Lower leg skin (tissue), 4 donors: ENCODE results near the gene DNAJB9. TPM values are rescaled to one million over a fixed set of nuclear protein-coding genes. Genes with fewer than 3 reads are reported as not detected.

ENCODE experiments used
- DNase-seq, 2 donors: peaks; one replicate each; pipeline ENCODE4 v3.0.0-alpha.2; 2019; ENCODE audit warnings: low spot score in 2 of 2
- H3K4me3 ChIP-seq: fragments of 200-600 bp; sonication (generic); 2 replicates; pipeline ENCODE4 v1.5.1; 2017; ENCODE audit warnings: mild to moderate bottlenecking, low read depth; ENCODE audit not compliant: poor library complexity, severe bottlenecking
- POLR2A ChIP-seq, 2 donors: fragments of 450-650 bp; IDR thresholded peaks; one replicate each; pipeline ENCODE4 v1.6.1; 2016 to 2017; ENCODE audit warnings: antibody characterized with exemption in 2 of 2, mild to moderate bottlenecking in 1 of 2, moderate library complexity in 1 of 2
- WGBS, 2 donors: methylation state at CpG; one replicate each; pipeline ENCODE4 v1.1.5; 2018; 5-methylcytosine and 5-hydroxymethylcytosine counted together
- intact Hi-C: fragments of 100-400 bp; cut with DNase I; formaldehyde crosslinking; loops from one replicate; pipeline ENCODE4 v1.15.0; 2023; ENCODE audit warnings: low total_unique reads
- total RNA-seq, 4 donors: library from RNA; depleted of rRNA; stranded (reverse); fragments of >200 nt; gene quantifications; one replicate each; pipeline ENCODE4 v1.1.0, GENCODE V29; 2016
- TF ChIP-seq, protein P1 (sequence below), 3 donors: fragments of 450-650 bp; IDR thresholded peaks; one replicate each; pipeline ENCODE4 v1.5.1; 2016; ENCODE audit warnings: antibody characterized with exemption in 3 of 3, mild to moderate bottlenecking in 3 of 3, moderate library complexity in 2 of 3

The DNAJB9 gene
- 10 to 100 TPM; 13.2 to 41.9 (median 29.7) TPM for total RNA-seq

DNA sequence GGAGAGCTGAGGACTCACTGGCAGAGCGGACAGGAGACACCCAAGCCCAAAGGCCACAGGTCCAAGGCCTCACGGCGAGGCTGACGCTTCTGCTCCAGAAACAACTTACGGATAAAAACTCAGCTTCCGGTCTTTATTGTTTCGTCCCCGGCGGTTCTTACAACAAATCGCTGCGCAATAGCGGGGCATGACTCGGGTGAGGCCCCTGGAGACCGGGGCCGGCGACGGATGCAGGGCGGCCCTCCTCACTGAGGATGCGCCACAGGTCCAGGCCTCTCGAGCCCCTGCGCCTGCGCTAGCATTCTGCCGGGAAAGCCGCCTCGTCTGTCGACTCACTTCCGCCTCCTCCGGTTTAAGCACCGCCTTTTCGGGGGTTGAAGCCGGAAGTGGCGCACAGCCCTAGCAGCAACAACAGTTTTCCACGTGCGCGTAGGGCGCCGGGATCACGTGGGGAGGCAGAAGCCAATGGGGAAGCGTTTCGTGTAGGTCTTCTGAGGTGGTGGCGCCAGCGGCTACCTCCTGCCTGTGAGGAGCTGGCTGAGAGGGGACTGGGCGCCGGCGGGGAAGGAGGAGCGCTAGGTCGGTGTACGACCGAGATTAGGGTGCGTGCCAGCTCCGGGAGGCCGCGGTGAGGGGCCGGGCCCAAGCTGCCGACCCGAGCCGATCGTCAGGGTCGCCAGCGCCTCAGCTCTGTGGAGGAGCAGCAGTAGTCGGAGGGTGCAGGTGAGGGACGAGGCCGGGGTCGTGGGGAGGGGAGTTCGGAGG, at the start of gene DNAJB9, which contains the start of gene THAP5:
Gene DNAJB9, plus strand, starts transcription at position 494 of the 765 bp plus-strand sequence. CDS start 1,853 bp downstream, outside the sequence.
Gene THAP5, minus strand, starts transcription at position 326 of the 765 bp plus-strand sequence. Its CDS starts 137 bp downstream, at position 189.
- DNase-seq, result peak; percentile 99 to 100
- 0 to 1% methylated on average over 13 to 39 of the region's 65 CpGs for WGBS, 2 donors
- H3K4me3 ChIP-seq, result peak within 1 kb of the TSS; percentile 89
- intact Hi-C loops, result no loop called here
- peak in 1 of 2 donors; percentile 48 for TF ChIP-seq POLR2A (IDR thresholded peaks at IDR 0.05)
- TF ChIP-seq, protein P1, sequence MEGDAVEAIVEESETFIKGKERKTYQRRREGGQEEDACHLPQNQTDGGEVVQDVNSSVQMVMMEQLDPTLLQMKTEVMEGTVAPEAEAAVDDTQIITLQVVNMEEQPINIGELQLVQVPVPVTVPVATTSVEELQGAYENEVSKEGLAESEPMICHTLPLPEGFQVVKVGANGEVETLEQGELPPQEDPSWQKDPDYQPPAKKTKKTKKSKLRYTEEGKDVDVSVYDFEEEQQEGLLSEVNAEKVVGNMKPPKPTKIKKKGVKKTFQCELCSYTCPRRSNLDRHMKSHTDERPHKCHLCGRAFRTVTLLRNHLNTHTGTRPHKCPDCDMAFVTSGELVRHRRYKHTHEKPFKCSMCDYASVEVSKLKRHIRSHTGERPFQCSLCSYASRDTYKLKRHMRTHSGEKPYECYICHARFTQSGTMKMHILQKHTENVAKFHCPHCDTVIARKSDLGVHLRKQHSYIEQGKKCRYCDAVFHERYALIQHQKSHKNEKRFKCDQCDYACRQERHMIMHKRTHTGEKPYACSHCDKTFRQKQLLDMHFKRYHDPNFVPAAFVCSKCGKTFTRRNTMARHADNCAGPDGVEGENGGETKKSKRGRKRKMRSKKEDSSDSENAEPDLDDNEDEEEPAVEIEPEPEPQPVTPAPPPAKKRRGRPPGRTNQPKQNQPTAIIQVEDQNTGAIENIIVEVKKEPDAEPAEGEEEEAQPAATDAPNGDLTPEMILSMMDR (IDR thresholded peaks at IDR 0.05), result no peak

DNA sequence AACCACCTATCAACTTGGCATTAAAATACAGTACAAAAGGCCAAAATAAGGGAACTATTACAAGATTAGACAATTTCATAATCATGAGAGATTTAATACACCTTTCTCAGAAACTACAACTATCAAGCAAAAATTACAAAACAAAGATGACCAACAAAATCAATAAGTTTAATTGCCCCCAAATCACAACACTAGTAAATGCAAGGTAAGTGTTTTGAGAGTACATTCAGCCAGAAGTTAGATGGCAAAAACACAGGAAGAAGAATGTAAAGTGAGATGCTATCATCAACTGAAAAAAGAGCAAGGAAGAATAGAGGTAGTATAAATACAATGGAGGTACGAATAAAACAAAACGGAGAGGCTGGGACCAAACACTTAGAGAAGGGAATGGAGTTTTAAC, 46.9 kb upstream of the DNAJB9 start:
- intact Hi-C loops, result no loop called here
- no peak for DNase-seq
- no peak for TF ChIP-seq POLR2A (IDR thresholded peaks at IDR 0.05)
- TF ChIP-seq, protein P1 (IDR thresholded peaks at IDR 0.05), result no peak
- no peak overlapping the region for H3K4me3 ChIP-seq
- WGBS, 2 donors, result 83 to 93% methylated on average over 2 of the region's 2 CpGs

DNA sequence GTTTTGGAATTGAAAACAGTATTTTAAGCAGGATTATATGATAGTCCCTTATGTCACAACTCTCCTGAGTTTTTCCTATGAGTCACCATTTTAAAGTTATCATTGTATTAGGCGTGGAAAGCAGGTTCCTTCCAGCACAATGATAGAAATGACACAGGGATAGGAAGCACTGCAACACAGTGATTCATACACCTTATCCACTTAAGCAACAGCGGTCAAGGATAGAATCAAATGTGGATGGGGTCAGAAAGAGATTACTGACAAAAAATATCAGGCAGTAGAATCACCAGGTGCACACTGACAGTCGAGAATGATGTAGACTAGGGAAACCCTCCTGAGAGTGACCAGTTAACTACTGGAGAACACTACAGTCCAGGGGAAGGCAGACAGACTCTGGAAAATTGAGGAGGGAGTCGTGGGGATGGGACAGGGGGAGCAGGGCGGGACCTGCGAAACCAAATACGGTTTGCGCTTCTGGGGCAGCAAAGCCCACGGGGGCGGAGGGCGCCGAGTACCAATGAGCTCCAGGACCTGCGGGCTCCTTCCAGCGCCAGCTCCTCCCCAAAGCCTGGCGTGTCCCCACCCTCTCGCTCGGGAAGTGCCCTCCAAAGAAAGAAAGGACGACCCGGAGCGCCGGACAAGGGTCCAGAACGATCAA, 44.2 kb upstream of the DNAJB9 start:
- intact Hi-C loops, result no loop called here
- TF ChIP-seq, protein P1 (IDR thresholded peaks at IDR 0.05), result no peak
- 0 to 2% methylated on average over 22 of the region's 22 CpGs for whole genome bisulfite sequencing, 2 donors
- H3K4me3 ChIP-seq, result peak overlapping the region; percentile 53
- no peak for DNase-seq

DNA sequence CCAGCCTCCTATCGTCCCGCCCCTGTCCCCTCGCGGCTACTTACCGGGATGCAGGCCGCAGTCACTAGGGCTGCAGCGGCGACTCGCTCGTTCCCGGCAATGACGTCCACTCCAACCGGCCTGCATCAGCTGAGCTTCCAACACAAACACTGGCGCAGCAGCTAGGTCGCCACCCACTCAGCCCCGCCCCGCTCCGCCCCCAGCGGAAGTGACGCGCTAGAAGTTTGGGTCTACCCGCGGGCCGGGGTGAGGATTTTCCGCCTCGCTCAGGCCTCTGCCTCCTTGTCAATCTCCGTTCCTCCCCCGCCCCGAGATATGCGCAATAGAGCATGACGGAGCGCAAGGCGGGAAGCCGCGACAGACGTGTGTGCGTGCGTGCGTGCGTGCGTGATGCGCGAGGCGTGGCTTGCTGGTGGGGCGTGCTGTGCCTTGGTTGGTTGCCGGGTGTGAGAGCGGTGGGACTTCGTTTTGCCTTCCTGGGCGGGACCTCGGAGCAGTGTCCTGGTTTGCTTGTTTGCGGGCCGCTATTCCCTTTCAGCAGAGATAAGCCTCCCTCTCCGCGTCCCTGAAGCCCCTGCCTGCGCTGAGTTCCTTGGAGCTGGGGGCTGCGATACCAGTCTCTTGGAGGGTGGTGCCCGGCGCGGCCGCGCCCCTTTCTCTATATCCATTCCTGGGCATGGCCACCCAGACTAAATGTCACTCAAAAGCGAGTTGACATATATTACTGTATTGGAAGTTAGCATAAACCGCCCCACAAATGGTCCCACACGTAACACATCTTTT, 43.5 kb upstream of the DNAJB9 start, which contains the start of gene PNPLA8:
Gene PNPLA8, minus strand, starts transcription at position 151 of the 783 bp plus-strand sequence. CDS start 10,644 bp downstream, outside the sequence.
- peak; percentile 100 for DNase-seq
- intact Hi-C loops, result no loop called here
- H3K4me3 ChIP-seq, result peak within 1 kb of the TSS; percentile 53
- peak in 1 of 2 donors; percentile 52 for TF ChIP-seq POLR2A (IDR thresholded peaks at IDR 0.05)
- TF ChIP-seq, protein P1 (IDR thresholded peaks at IDR 0.05), result no peak
- WGBS, 2 donors, result 0% methylated on average over 39 to 55 of the region's 64 CpGs

DNA sequence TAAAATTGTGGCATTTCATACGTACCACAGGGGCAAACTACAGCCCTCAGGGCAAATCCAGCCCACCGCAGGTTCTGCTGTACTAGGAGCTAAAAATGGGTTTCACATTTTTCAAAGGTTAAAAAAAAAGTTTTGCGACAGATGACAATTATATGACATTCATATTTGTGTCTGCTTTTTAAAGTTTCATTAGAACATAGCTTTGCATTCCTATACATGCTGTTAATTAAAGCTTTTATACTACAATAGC, 43.0 kb upstream of the DNAJB9 start:
- no peak overlapping the region for H3K4me3 ChIP-seq
- 8 to 9% methylated on average over 3 of the region's 3 CpGs for WGBS, 2 donors
- TF ChIP-seq, protein P1 (IDR thresholded peaks at IDR 0.05), result no peak
- TF ChIP-seq POLR2A (IDR thresholded peaks at IDR 0.05), result no peak
- intact Hi-C loops, result no loop called here
- no peak for DNase-seq
